Endometrial microvascular endothelial cells (primary cell): Measurements from ENCODE around the gene PALM2AKAP2. TPM values are rescaled to one million over a fixed set of nuclear protein-coding genes. Genes with fewer than 3 reads are reported as not detected.
"Not testable (repeated sequence)": the region's sequence is repeated elsewhere in the genome, so short reads cannot be mapped to it uniquely, and the experiment has no call there.

Source experiments
- in situ Hi-C: cut with HindIII; loops from 2 replicates; pipeline ENCODE4 v1.10.0; 2017; ENCODE audit warnings: low sequenced_read_pairs, low pct_unique_long_range_greater_than_20kb; ENCODE audit errors: inconsistent ontology term
- total RNA-seq: library from RNA; depleted of rRNA; stranded (reverse); fragments of >200 nt; gene quantifications from one replicate; pipeline ENCODE4 v1.2.3, GENCODE V29; 2015; ENCODE audit errors: inconsistent ontology term

The PALM2AKAP2 gene
- total RNA-seq, 1 donor from 2014 or later: 0.09 TPM

- in situ Hi-C loops: no loop called here
Measured at GRCh38 chr9:109797509-109797908, 17.5 kb downstream of the PALM2AKAP2 start.

GRCh38 chr9:109799141-109799540, 19.1 kb downstream of the PALM2AKAP2 start:
- in situ Hi-C loops: no loop called here

- in situ Hi-C loops: no loop called here
Measured at GRCh38 chr9:109799792-109800191, 19.8 kb downstream of the PALM2AKAP2 start.

DNA sequence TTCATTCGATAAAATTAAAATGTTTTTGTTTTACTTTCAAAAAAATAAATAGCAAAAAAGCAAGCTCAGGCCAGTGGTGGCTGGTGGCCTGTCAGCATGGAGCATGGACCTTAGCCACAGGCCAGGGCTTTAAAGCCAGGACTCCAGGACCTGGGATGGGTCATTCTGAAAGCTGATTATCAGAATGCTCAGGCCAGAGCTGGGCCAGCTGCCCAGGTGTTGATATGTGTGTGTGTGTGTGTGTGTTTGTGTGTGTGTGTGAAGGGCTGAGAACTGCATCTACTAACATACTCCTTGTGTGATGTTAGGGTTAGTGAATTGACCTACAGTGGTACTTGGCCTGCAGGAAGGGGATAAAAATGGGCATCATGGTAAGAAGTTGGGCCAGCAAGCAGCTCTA, 21.5 kb downstream of the PALM2AKAP2 start:
- in situ Hi-C loops: no loop called here

GRCh38 chr9:109802491-109802890, 22.5 kb downstream of the PALM2AKAP2 start:
- in situ Hi-C loops: no loop called here

GRCh38 chr9:109805050-109805449, 25.1 kb downstream of the PALM2AKAP2 start:
- in situ Hi-C loops: no loop called here

DNA sequence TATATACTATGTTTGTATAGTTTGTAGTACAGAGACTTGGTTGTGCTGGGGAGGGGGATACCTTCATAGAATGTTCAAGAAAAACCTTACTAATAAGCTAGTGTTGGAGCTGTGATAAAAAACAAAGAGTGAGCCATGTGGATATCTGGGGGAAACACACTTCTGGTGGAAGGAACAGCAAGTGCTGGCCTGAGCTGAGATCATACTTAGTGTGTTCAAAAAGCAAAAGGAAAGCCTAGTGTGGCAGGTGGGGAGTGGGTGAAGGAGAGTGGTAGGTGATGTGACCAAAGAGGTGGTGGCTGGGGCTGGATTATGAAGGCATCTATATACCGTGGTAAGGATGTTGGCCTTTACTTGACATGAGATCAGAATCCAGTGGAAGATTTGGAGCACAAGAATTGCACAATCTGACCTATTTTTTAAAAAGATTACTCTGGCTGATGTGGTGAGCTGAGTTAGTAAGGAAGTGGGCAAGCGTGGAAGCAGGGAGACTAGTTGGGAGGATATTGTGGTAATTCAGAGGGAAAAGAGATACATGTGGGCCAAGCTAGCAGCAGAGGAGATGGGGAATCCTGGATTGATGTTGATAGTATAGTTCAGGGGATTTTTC, 26.6 kb downstream of the PALM2AKAP2 start:
- in situ Hi-C loops: no loop called here

GRCh38 chr9:109811876-109812275, 31.9 kb downstream of the PALM2AKAP2 start:
- in situ Hi-C loops: no loop called here

- in situ Hi-C loops: no loop called here
Measured at GRCh38 chr9:109812331-109812730, 32.3 kb downstream of the PALM2AKAP2 start.

- in situ Hi-C loops: no loop called here
Measured at GRCh38 chr9:109812818-109813281, 32.9 kb downstream of the PALM2AKAP2 start.

GRCh38 chr9:109813303-109813702, 33.3 kb downstream of the PALM2AKAP2 start:
- in situ Hi-C loops: no loop called here

GRCh38 chr9:109813829-109814228, 33.8 kb downstream of the PALM2AKAP2 start:
- in situ Hi-C loops: no loop called here

GRCh38 chr9:109815366-109815947, 35.5 kb downstream of the PALM2AKAP2 start:
- in situ Hi-C loops: no loop called here

DNA sequence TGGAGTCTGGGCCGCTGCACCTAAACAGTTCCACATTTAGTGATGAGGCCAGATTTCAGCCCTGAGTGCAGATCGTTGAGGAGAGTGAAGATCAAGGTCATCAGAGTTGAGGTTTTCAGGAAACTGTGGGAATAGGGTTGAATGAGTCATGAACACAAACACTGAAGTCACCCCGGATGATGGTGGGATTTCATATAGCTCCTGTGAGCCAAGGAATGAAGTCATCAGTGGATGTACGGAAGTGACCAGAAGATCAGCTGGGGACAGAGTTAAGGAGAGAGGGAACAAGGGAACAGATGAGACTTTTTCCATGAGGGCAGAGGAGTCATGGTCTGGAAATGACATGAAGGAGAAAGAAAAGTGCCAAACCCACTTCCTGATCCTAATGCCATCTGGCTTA, 36.5 kb downstream of the PALM2AKAP2 start:
- in situ Hi-C loops: no loop called here

- in situ Hi-C loops: no loop called here
Measured at GRCh38 chr9:109817146-109817845, 37.3 kb downstream of the PALM2AKAP2 start.

- in situ Hi-C loops: no loop called here
Measured at GRCh38 chr9:109817846-109818472, 38.0 kb downstream of the PALM2AKAP2 start.

GRCh38 chr9:109821711-109822110, 41.7 kb downstream of the PALM2AKAP2 start:
- in situ Hi-C loops: no loop called here

- in situ Hi-C loops: not testable (repeated sequence)
Measured at GRCh38 chr9:109825383-109825782, 45.4 kb downstream of the PALM2AKAP2 start.

DNA sequence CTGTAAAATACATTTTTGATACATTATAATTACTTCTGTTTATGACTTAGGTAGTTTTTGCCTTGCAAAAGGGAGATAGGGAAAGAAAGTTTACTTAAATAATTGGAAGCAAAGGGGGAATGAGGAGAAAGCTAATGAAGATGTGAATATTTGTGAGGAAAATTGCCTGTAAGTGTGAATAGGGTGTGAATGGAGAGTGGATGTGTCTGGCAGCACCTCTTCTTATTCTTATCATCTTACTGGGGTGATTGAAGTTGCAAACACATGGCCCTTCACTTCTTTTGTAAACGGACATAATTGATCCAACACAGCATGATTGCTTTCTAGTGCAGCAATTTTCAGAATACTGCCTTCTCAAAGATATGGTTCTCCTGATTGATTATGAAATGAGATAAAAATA, 46.6 kb downstream of the PALM2AKAP2 start:
- in situ Hi-C loops: no loop called here

- in situ Hi-C loops: no loop called here
Measured at GRCh38 chr9:109828254-109828653, 48.3 kb downstream of the PALM2AKAP2 start.
